Uterus (tissue), 2 donors: ENCODE measurements around the gene GCSAM.

ENCODE experiments used
- POLR2A ChIP-seq, 2 donors: fragments of 450-650 bp; IDR thresholded peaks; one replicate each; pipeline ENCODE4 v1.6.1; 2016; ENCODE audit warnings: antibody characterized with exemption in 2 of 2, mild to moderate bottlenecking in 1 of 2, moderate library complexity in 1 of 2
- TF ChIP-seq, protein P1 (sequence below), 4 experiments: fragments of 200-600 bp in 2 of 4; fragments of 450-650 bp in 2 of 4; sonication (generic) in 2 of 4; IDR thresholded peaks; one replicate each; pipeline ENCODE4 v1.5.1; 2016 to 2019; ENCODE audit warnings: antibody characterized with exemption in 4 of 4, mild to moderate bottlenecking in 2 of 4, moderate library complexity in 1 of 4

DNA sequence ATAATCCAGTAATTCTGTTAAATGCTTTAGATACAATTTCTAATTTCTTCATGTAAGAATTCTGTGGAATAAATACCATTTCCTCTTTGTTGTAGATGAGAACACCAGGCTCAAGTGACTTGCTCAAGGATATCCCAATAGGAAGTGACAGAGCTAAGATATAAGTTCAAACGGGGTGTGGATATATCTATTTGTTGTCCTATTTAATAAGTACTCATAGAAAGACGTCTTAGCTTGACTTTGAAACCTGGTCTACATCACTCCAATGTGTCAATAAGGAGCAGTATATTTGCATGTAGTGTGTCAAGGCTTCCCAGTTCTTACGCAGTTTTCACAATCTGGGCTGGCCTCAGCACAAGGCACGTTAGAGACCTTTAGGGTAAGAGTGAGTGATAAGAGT is 4.7 kb upstream of the GCSAM start:
- TF ChIP-seq, protein P1, sequence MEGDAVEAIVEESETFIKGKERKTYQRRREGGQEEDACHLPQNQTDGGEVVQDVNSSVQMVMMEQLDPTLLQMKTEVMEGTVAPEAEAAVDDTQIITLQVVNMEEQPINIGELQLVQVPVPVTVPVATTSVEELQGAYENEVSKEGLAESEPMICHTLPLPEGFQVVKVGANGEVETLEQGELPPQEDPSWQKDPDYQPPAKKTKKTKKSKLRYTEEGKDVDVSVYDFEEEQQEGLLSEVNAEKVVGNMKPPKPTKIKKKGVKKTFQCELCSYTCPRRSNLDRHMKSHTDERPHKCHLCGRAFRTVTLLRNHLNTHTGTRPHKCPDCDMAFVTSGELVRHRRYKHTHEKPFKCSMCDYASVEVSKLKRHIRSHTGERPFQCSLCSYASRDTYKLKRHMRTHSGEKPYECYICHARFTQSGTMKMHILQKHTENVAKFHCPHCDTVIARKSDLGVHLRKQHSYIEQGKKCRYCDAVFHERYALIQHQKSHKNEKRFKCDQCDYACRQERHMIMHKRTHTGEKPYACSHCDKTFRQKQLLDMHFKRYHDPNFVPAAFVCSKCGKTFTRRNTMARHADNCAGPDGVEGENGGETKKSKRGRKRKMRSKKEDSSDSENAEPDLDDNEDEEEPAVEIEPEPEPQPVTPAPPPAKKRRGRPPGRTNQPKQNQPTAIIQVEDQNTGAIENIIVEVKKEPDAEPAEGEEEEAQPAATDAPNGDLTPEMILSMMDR (IDR thresholded peaks at IDR 0.05) = no peak
- no peak for TF ChIP-seq POLR2A (IDR thresholded peaks at IDR 0.05)
